HG03565 (cell line): ENCODE results near the gene FGD5.
"Not testable (repeated sequence)": the region's sequence is repeated elsewhere in the genome, so short reads cannot be mapped to it uniquely, and the experiment has no call there.

Source experiments
- ATAC-seq: cut with Tn5 transposase; IDR thresholded peaks from one replicate; pipeline ENCODE4 v1.9.1; 2021; ENCODE audit warnings: mild to moderate bottlenecking, moderate library complexity; ENCODE audit not compliant: unreplicated experiment

Gene FGD5

GRCh38 chr3:14803981-14804834 lies 14.6 kb upstream of the FGD5 start:
- no peak for ATAC-seq

- ATAC-seq, result no peak
Measured at GRCh38 chr3:14804835-14805780, 13.7 kb upstream of the FGD5 start.

DNA sequence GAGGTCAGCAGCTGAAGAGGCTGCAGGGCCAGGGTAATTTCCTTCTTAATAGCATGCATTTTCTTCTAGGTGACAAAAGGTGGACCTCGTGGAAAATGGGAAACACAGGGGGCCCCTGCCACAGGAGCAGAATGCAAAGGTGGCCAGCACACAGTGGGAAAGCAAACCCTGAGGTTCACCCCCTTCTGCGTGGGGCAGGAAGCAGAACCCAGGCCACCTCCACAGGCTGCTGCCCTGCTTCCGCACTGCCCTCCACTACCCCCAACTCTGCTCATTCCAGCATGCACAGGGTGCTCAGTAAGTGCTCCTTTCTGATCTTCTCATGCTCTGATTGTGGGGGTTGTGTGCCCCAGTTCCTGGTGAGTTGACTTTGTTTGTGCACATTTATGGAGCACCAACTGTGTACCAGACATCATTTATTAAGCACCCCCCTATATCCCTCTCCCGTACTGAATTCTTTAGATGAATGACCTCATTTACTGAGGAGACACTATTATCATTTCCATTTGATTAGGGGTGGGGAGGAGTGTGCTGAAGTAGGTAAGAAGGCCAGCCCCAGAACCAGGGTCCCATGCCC lies 12.7 kb upstream of the FGD5 start:
- no peak for ATAC-seq

- no peak for ATAC-seq
Measured at GRCh38 chr3:14806641-14807263, 12.0 kb upstream of the FGD5 start.

DNA sequence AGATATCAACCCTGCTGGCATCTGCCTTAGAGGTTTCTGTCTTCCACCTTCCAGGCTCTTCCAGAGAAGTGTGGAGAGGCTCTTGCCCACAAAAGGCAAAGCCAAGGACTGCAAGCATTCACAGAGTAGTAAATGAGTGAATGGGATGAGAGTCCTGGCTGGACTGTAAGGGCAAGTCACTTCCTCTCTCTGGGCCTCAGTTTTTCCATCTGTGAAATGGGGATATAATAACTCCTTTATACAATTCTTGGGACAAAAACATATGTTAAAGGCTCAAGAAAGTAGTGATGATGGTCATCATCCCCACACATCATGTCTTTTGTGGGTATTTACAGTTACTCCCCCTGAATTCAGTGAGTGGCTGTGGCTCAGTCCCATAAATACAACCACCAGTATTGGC lies 10.7 kb upstream of the FGD5 start:
- no peak for ATAC-seq

- no peak for ATAC-seq
Measured at GRCh38 chr3:14808502-14809266, 10.1 kb upstream of the FGD5 start.

DNA sequence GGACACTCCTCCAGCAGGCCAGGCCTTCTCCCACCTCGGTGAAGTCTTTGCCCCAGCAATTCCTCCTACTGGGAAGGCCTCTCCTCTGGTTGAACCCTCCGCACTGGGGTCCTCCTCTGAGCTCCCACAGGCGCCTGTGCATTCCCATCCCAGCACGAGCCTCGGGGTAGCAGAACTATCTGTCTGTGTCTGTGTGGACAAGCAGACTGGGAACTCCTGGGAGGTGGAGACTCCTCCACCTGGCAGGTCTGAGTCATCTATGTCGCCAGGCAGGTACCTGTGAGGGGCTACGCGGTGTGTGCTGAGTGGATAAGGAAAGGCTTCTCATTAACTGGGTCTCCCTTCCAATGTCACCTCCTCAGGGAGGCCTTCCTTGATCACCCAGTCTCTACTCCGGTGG lies 9.2 kb upstream of the FGD5 start:
- not testable (repeated sequence) for ATAC-seq

DNA sequence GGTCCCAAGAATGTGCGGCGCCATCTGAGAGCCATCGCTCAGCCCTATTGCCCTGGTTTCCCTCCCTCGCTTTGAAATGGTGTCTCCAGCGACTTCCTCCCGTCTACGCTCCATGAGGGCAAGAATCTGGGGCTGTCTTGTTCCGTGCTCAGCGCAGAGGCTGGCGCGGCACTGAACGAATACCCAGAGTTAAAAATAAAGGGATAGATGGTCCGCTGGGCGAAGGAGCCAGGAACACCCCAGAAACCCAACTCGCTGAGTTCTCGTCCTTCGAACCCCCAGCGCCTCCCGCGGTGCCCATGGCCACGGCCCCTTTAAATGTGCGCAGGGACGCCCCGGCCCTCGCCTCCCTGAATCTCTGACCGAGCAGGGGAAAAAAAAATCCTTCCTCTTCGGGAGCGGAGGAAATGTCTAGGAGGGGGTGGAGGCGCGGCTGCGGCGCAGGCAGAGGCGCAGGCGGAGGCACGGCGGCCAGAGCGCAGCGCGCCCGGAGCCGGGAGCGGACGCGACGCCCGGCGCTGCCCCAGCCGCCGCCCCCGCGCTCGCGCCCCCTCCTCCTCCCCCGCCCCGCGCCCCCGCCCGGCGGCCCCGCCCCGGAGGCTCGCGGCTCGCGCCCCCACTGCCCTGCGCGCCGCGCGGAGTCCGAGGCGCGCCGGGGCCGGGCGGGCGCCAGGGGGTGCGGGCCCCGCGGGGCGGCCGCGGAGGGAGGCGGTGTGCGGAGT lies 8.5 kb upstream of the FGD5 start:
- no peak for ATAC-seq

GRCh38 chr3:14810801-14811661 lies 7.7 kb upstream of the FGD5 start:
- no peak for ATAC-seq

- no peak for ATAC-seq
Measured at GRCh38 chr3:14811684-14812083, 7.1 kb upstream of the FGD5 start.

- ATAC-seq, result no peak
Measured at GRCh38 chr3:14812196-14812790, 6.5 kb upstream of the FGD5 start.

- ATAC-seq, result no peak
Measured at GRCh38 chr3:14814411-14814871, 4.3 kb upstream of the FGD5 start.

GRCh38 chr3:14816359-14816758 lies 2.4 kb upstream of the FGD5 start:
- no peak for ATAC-seq

DNA sequence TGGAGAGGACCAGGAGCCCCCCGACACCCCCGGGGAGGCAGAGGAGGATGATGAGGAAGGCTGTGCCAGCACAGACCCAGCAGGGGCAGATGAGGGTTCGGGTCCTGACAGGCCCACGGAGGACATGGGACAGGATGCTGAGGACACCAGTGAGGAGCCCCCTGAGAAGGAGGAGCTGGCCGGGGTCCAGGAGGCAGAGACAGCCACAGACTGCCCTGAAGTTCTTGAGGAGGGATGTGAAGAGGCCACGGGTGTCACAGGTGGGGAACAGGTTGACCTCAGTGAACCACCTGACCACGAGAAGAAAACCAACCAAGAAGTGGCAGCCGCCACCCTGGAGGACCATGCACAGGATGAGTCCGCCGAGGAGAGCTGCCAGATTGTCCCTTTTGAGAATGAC lies 909 bp downstream of the FGD5 start:
- ATAC-seq, result no peak

DNA sequence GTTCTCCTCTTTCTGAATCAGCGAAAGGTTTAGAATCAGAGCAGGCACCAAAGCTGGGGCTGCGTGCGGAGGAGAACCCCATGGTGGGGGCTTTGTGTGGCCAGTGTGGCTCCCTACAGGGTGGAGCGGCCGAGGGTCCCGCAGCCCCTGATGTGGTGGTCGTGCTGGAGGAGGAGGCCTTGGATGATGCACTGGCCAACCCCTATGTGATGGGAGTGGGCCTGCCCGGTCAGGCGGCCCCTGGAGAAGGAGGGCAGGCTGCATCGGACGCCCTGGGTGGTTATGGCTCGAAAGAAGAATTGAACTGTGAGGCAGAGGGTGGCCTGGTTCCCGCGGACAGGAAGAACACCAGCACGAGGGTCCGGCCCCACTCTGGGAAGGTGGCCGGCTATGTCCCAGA lies 1.4 kb downstream of the FGD5 start:
- no peak for ATAC-seq

GRCh38 chr3:14821151-14821550 lies 2.4 kb downstream of the FGD5 start:
- no peak for ATAC-seq

DNA sequence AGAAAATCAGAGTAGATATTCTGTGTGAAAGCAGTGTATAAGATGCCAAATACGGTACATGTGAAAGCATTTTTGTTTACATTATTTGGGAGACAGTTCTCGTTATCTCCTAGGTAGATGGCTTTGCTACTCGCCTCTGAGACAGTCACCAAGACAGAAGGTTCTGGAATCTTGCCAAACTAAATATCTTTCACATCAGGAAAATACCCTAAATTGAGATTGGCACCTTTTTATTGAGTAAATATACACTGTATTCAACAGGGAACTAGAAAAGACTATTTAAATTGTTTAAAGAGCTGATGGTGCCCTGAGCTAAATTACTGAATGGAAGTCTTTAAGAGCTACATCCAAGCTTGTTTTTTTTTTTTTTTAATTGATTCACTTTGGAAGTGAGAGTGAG lies 3.4 kb downstream of the FGD5 start:
- no peak for ATAC-seq

DNA sequence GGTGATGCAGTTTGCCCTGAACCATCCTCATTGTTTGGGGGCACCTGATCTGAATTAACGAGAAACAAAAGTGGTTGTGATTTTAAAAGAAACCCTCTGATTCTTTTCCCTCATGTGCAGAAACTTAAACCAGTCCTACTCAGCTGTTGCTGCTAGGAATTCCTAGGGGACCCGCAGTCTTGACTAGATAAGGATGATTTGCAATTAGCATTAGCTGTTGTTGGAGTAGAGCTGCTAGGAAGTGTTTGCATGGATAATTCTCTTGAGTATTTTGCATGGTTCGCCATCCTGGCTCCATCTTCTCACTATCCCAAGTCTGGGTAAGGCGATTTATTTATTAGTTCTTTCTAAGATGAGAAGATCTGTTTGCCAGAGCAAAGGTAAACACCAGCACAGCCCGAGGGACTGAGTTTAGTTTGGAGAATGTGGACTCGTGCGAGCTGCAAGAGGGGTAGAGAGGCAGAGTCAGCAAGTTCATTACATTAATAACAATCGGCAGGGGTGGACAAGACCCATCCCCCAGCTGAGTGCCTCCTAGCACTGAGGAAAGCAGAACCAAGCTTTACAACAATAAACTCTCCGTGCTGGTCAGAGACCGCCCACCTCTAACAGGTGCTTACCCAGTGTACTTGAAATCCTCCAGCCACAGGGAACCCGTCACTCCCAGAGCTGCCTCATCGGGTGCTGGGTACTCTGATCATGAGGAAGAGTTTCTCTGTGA lies 4.1 kb downstream of the FGD5 start:
- ATAC-seq, result no peak
